SK-N-SH (cell line): ENCODE measurements around the gene MYOG. TPM values are rescaled to one million over a fixed set of nuclear protein-coding genes. Genes with fewer than 3 reads are reported as not detected.

Experiments used
- CTCF ChIA-PET: fragments of 300-600, 350-600 bp; formaldehyde crosslinking; extraction: SDS; loops from one replicate; lab custom pipeline; 2021; lab: Yijun Ruan, JAX
- POLR2A ChIA-PET: fragments of 350-600 bp; sonication (Branson Sonifier 250); formaldehyde crosslinking; extraction: SDS; loops from one replicate; lab custom pipeline; 2020; ENCODE audit warnings: antibody characterized with exemption, inconsistent platforms; lab: Yijun Ruan, JAX
- DNase-seq: peaks from one replicate; pipeline ENCODE4 v3.0.0; 2012
- H2AFZ ChIP-seq: fragments of 200-600 bp; sonication (generic); 2 replicates; pipeline ENCODE4 v1.8.1; 2016; ENCODE audit warnings: antibody characterized with exemption, mild to moderate bottlenecking, low read depth
- H3F3A ChIP-seq: fragments of 200-600 bp; sonication (generic); replicated peaks from 2 replicates; pipeline ENCODE3; 2016; ENCODE audit warnings: antibody characterized with exemption, mild to moderate bottlenecking; ENCODE audit not compliant: insufficient read depth
- H3K27ac ChIP-seq, 2 experiments: fragments of 200-500 bp in 1 of 2; fragments of 200-600 bp in 1 of 2; sonication (Bioruptor generic) in 1 of 2; sonication (generic), shearing (Covaris generic) in 1 of 2; 2 replicates each; pipeline versions ENCODE4 v1.5.1 to v1.6.1; 2014 to 2016; ENCODE audit warnings: low read depth in 2 of 2, inconsistent platforms in 1 of 2, low read length in 1 of 2, mild to moderate bottlenecking in 1 of 2, mixed read lengths in 1 of 2
- H3K27me3 ChIP-seq: fragments of 200-600 bp; sonication (generic), shearing (Covaris generic); 2 replicates; pipeline ENCODE4 v1.6.1; 2016; ENCODE audit warnings: mixed run types; ENCODE audit not compliant: insufficient read depth
- H3K36me3 ChIP-seq, 2 experiments: fragments of 200-500 bp in 1 of 2; fragments of 200-600 bp in 1 of 2; sonication (Bioruptor generic) in 1 of 2; sonication (generic) in 1 of 2; replicated peaks in 1 of 2; 2 replicates each; pipeline versions ENCODE3 to v1.5.1; 2014 to 2016; ENCODE audit warnings: low read length in 1 of 2, mild to moderate bottlenecking in 1 of 2; ENCODE audit not compliant: insufficient read depth in 2 of 2, control insufficient read depth in 1 of 2
- H3K4me1 ChIP-seq, 2 experiments: fragments of 200-500 bp in 1 of 2; fragments of 200-600 bp in 1 of 2; sonication (Bioruptor generic) in 1 of 2; sonication (generic), shearing (Covaris generic) in 1 of 2; 2 replicates each; pipeline versions ENCODE4 v1.5.1 to v1.6.1; 2014 to 2016; ENCODE audit warnings: low read depth in 1 of 2, low read length in 1 of 2, mixed run types in 1 of 2; ENCODE audit not compliant: insufficient read depth in 2 of 2, control insufficient read depth in 1 of 2
- H3K4me2 ChIP-seq: fragments of 200-600 bp; sonication (generic), shearing (Covaris generic); 2 replicates; pipeline ENCODE4 v1.6.1; 2017; ENCODE audit warnings: mixed run types
- H3K4me3 ChIP-seq, 2 experiments: fragments of 200-500 bp in 1 of 2; fragments of 200-600 bp in 1 of 2; sonication (Bioruptor generic) in 1 of 2; sonication (generic), shearing (Covaris generic) in 1 of 2; 2 replicates each; pipeline versions ENCODE4 v1.5.1 to v1.8.1; 2014 to 2016; ENCODE audit warnings: low read depth in 2 of 2, inconsistent platforms in 1 of 2, low read length in 1 of 2, mild to moderate bottlenecking in 1 of 2, mixed read lengths in 1 of 2, moderate library complexity in 1 of 2
- H3K79me2 ChIP-seq: fragments of 200-600 bp; sonication (generic); 2 replicates; pipeline ENCODE4 v1.8.1; 2017; ENCODE audit warnings: mild to moderate bottlenecking; ENCODE audit not compliant: insufficient read depth
- H3K9ac ChIP-seq: fragments of 200-600 bp; sonication (generic); 2 replicates; pipeline ENCODE4 v1.6.1; 2017; ENCODE audit warnings: mixed run types
- H3K9me2 ChIP-seq: fragments of 200-600 bp; sonication (generic); 2 replicates; pipeline ENCODE4 v1.6.1; 2017; ENCODE audit warnings: mixed run types
- H3K9me3 ChIP-seq: fragments of 200-600 bp; sonication (generic); 2 replicates; pipeline ENCODE4 v1.6.1; 2017; ENCODE audit warnings: mixed run types, mild to moderate bottlenecking, moderate library complexity
- H4K20me1 ChIP-seq: fragments of 200-600 bp; sonication (generic); 2 replicates; pipeline ENCODE4 v1.6.1; 2017; ENCODE audit warnings: mild to moderate bottlenecking, mixed run types; ENCODE audit not compliant: insufficient read depth
- CHD2 ChIP-seq: fragments of 150-350 bp; IDR thresholded peaks from 2 replicates; pipeline ENCODE4 v1.6.1; 2018; ENCODE audit warnings: low read length; ENCODE audit not compliant: partially characterized antibody
- EZH2phosphoT487 ChIP-seq: fragments of 200-600 bp; sonication (generic); IDR thresholded peaks from 2 replicates; pipeline ENCODE4 v1.6.1; 2017; ENCODE audit warnings: low read depth, mixed run types, mild to moderate bottlenecking, antibody characterized with exemption, moderate library complexity, borderline replicate concordance
- FOSL2 ChIP-seq: IDR thresholded peaks from 2 replicates; pipeline ENCODE4 v1.4.0; 2012; ENCODE audit warnings: low read depth, mild to moderate bottlenecking, moderate library complexity, borderline replicate concordance
- FOXJ3 ChIP-seq: sonication (generic); formaldehyde crosslinking; IDR thresholded peaks from 2 replicates; pipeline ENCODE4 v1.5.1; 2020; ENCODE audit warnings: mild to moderate bottlenecking, missing genetic modification reagents
- FOXM1 ChIP-seq: IDR thresholded peaks from 2 replicates; pipeline ENCODE4 v1.4.0; 2012; ENCODE audit warnings: low read depth, mild to moderate bottlenecking
- GATA2 ChIP-seq: sonication (generic); formaldehyde crosslinking; IDR thresholded peaks from 2 replicates; pipeline ENCODE4 v1.5.0; 2020; ENCODE audit warnings: mild to moderate bottlenecking, missing genetic modification reagents
- JUND ChIP-seq: IDR thresholded peaks from 2 replicates; pipeline ENCODE4 v1.4.0; 2012
- MEF2A ChIP-seq: IDR thresholded peaks from 2 replicates; pipeline ENCODE4 v1.4.0; 2012; ENCODE audit warnings: low read depth, borderline replicate concordance
- MXI1 ChIP-seq: IDR thresholded peaks from 2 replicates; pipeline ENCODE4 v1.6.1; 2012; ENCODE audit warnings: mild to moderate bottlenecking, low read depth, low read length, improper control_type of control experiment
- NFIC ChIP-seq: IDR thresholded peaks from 2 replicates; pipeline ENCODE4 v1.4.0; 2012; ENCODE audit warnings: borderline replicate concordance
- POLR2AphosphoS5 ChIP-seq: IDR thresholded peaks from 2 replicates; pipeline ENCODE4 v1.6.1; 2012; ENCODE audit warnings: low read depth, low read length
- RXRA ChIP-seq: IDR thresholded peaks from 2 replicates; pipeline ENCODE4 v1.4.0; 2012; ENCODE audit warnings: low read depth, mild to moderate bottlenecking, borderline replicate concordance
- SIN3A ChIP-seq: IDR thresholded peaks from 2 replicates; pipeline ENCODE4 v1.6.1; 2012; ENCODE audit warnings: low read depth, mild to moderate bottlenecking, low read length, moderate library complexity, borderline replicate concordance
- TCF12 ChIP-seq: IDR thresholded peaks from 2 replicates; pipeline ENCODE4 v1.4.0; 2012
- TEAD4 ChIP-seq: IDR thresholded peaks from 2 replicates; pipeline ENCODE4 v1.4.0; 2012; ENCODE audit warnings: mild to moderate bottlenecking, borderline replicate concordance; ENCODE audit not compliant: insufficient read depth
- YY1 ChIP-seq: IDR thresholded peaks from 2 replicates; pipeline ENCODE4 v1.4.0; 2012; ENCODE audit warnings: low read depth, mild to moderate bottlenecking
- WGBS: methylation state at CpG from one replicate; pipeline ENCODE4 v1.1.6; 2017; ENCODE audit warnings: low lambda C conversion rate; 5-methylcytosine and 5-hydroxymethylcytosine counted together
- polyA plus RNA-seq, 3 experiments: library from polyadenylated mRNA; depleted of rRNA; stranded (reverse); fragments of >200 nt; gene quantifications; 2 replicates each; pipeline ENCODE4 v1.2.3, GENCODE V29; 2012
- TF ChIP-seq, protein P1 (sequence below): fragments of 150-350 bp; IDR thresholded peaks from 2 replicates; pipeline ENCODE4 v1.6.1; 2016; ENCODE audit warnings: mild to moderate bottlenecking, low read depth, low read length
- TF ChIP-seq, protein P2 (sequence below): fragments of 200-600 bp; sonication (generic); IDR thresholded peaks from 2 replicates; pipeline ENCODE4 v1.6.1; 2017; ENCODE audit warnings: antibody characterized with exemption, mild to moderate bottlenecking, moderate library complexity
- TF ChIP-seq, protein P3 (sequence below): IDR thresholded peaks from 2 replicates; pipeline ENCODE4 v1.4.0; 2012; ENCODE audit warnings: low read depth, borderline replicate concordance
- TF ChIP-seq, protein P4 (sequence below): IDR thresholded peaks from 2 replicates; pipeline ENCODE4 v1.4.0; 2012; ENCODE audit warnings: low read depth, borderline replicate concordance
- TF ChIP-seq, protein P5 (sequence below): IDR thresholded peaks from 2 replicates; pipeline ENCODE4 v1.6.1; 2012; ENCODE audit warnings: mild to moderate bottlenecking, low read depth, low read length, moderate library complexity

The MYOG gene
- polyA plus RNA-seq, 1 of the 3 experiments (the other 2 are of a cell fraction) = not detected

DNA sequence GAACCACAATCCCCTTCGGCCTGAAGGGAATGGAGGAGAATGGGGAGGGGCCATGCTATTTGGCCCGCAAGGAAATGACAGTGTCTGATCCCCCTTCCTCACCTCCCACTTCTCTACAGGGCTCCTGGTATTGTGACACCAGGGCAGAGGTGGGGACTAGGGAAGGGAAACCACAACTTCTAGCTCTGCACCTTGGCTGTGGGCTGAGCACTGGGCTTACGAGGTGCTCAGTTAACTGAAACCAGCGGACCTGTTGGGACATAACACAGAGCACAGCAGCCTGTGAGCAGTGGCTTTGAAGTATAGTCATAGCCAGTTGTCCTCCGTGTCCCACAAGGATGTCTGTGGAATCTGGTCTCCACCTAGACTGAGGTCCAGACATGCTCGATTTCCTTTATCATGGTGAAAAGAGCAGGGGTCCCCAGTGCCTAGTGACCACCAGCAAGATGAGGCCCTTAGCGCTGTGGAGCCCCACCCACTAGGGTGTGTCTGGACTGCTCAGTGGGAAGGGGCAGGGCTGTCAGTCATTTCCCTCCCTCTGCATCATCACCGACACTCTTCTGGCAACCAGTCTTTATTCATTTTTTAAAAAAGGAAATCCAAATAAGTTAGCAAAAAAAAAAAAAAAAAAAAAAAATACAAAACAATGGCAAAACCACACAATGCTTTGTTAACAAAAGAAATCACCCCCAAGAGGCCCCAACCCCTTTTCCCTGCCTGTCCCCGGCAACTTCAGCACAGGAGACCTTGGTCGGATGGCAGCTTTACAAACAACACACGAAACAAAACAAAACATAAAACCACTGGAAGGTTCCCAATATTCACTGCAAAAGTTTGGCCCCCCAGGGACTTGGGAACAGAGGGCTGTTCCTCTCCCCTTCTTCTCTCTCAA is 3.0 kb downstream of the MYOG start (continued):
- TF ChIP-seq, protein P1, sequence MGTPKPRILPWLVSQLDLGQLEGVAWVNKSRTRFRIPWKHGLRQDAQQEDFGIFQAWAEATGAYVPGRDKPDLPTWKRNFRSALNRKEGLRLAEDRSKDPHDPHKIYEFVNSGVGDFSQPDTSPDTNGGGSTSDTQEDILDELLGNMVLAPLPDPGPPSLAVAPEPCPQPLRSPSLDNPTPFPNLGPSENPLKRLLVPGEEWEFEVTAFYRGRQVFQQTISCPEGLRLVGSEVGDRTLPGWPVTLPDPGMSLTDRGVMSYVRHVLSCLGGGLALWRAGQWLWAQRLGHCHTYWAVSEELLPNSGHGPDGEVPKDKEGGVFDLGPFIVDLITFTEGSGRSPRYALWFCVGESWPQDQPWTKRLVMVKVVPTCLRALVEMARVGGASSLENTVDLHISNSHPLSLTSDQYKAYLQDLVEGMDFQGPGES = no peak
- TF ChIP-seq NFIC (no peak), YY1 (no peak), SIN3A (no peak), MXI1 (no peak), POLR2AphosphoS5 (no peak), TCF12 (no peak), JUND (no peak), CHD2 (no peak), FOSL2 (no peak)
- TF ChIP-seq, all 33 proteins: peak for 0

DNA sequence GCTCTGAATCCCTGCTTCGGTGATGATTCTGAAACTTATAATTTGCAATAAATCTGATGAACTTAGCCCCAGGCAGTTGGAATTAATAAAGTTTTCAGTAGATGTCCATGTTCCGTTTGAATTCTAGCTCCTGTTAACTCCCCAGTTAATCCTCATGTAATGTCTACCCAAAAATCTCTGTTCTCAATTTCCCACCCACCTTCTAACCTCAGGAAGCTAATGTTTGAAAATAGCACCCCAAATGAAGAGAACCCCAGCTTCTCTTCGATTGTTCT is 3.6 kb downstream of the MYOG start:
- 59% methylated on average over 3 of the region's 3 CpGs for WGBS
- Histone ChIP-seq H3F3A (no peaks in the 10 kb centered on the region), H3K9me3 (no peaks in the 10 kb centered on the region), H3K27me3 (no peaks in the 10 kb centered on the region), H2AFZ (no peak overlapping the region), H3K79me2 (no peaks in the 10 kb centered on the region), H3K4me3 (no peak overlapping the region), H3K4me1 (no peaks in the 10 kb centered on the region; a peak in 1 of 4 replicates), H3K27ac (no peak overlapping the region), H3K9me2 (no peaks in the 10 kb centered on the region), H4K20me1 (no peaks in the 10 kb centered on the region), H3K9ac (no peak overlapping the region), H3K36me3 (no peaks in the 10 kb centered on the region), H3K4me2 (no peak overlapping the region)
- no peak for DNase-seq
- ChIA-PET CTCF (interaction anchor here (1.0 to 3.5 kb wide), 5 partner anchors 27 to 133 kb away, joined by 3 to 18 read pairs (median 4); no protein-coding TSS in a partner anchor), POLR2A (no interaction called here)
- TF ChIP-seq FOXM1 = no peak
- no peak for TF ChIP-seq TEAD4
- no peak for TF ChIP-seq FOXJ3 (CRISPR knock-in tag)
- no peak for TF ChIP-seq MEF2A
- TF ChIP-seq EZH2phosphoT487 = no peak
- TF ChIP-seq, protein P2, sequence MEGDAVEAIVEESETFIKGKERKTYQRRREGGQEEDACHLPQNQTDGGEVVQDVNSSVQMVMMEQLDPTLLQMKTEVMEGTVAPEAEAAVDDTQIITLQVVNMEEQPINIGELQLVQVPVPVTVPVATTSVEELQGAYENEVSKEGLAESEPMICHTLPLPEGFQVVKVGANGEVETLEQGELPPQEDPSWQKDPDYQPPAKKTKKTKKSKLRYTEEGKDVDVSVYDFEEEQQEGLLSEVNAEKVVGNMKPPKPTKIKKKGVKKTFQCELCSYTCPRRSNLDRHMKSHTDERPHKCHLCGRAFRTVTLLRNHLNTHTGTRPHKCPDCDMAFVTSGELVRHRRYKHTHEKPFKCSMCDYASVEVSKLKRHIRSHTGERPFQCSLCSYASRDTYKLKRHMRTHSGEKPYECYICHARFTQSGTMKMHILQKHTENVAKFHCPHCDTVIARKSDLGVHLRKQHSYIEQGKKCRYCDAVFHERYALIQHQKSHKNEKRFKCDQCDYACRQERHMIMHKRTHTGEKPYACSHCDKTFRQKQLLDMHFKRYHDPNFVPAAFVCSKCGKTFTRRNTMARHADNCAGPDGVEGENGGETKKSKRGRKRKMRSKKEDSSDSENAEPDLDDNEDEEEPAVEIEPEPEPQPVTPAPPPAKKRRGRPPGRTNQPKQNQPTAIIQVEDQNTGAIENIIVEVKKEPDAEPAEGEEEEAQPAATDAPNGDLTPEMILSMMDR = no peak
- TF ChIP-seq GATA2 (CRISPR knock-in tag) = no peak
- TF ChIP-seq, protein P3, sequence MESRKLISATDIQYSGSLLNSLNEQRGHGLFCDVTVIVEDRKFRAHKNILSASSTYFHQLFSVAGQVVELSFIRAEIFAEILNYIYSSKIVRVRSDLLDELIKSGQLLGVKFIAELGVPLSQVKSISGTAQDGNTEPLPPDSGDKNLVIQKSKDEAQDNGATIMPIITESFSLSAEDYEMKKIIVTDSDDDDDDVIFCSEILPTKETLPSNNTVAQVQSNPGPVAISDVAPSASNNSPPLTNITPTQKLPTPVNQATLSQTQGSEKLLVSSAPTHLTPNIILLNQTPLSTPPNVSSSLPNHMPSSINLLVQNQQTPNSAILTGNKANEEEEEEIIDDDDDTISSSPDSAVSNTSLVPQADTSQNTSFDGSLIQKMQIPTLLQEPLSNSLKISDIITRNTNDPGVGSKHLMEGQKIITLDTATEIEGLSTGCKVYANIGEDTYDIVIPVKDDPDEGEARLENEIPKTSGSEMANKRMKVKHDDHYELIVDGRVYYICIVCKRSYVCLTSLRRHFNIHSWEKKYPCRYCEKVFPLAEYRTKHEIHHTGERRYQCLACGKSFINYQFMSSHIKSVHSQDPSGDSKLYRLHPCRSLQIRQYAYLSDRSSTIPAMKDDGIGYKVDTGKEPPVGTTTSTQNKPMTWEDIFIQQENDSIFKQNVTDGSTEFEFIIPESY = no peak
- TF ChIP-seq, protein P4, sequence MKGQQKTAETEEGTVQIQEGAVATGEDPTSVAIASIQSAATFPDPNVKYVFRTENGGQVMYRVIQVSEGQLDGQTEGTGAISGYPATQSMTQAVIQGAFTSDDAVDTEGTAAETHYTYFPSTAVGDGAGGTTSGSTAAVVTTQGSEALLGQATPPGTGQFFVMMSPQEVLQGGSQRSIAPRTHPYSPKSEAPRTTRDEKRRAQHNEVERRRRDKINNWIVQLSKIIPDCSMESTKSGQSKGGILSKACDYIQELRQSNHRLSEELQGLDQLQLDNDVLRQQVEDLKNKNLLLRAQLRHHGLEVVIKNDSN = no peak
- no peak for TF ChIP-seq RXRA
- TF ChIP-seq, protein P1 = no peak
- TF ChIP-seq, protein P5, sequence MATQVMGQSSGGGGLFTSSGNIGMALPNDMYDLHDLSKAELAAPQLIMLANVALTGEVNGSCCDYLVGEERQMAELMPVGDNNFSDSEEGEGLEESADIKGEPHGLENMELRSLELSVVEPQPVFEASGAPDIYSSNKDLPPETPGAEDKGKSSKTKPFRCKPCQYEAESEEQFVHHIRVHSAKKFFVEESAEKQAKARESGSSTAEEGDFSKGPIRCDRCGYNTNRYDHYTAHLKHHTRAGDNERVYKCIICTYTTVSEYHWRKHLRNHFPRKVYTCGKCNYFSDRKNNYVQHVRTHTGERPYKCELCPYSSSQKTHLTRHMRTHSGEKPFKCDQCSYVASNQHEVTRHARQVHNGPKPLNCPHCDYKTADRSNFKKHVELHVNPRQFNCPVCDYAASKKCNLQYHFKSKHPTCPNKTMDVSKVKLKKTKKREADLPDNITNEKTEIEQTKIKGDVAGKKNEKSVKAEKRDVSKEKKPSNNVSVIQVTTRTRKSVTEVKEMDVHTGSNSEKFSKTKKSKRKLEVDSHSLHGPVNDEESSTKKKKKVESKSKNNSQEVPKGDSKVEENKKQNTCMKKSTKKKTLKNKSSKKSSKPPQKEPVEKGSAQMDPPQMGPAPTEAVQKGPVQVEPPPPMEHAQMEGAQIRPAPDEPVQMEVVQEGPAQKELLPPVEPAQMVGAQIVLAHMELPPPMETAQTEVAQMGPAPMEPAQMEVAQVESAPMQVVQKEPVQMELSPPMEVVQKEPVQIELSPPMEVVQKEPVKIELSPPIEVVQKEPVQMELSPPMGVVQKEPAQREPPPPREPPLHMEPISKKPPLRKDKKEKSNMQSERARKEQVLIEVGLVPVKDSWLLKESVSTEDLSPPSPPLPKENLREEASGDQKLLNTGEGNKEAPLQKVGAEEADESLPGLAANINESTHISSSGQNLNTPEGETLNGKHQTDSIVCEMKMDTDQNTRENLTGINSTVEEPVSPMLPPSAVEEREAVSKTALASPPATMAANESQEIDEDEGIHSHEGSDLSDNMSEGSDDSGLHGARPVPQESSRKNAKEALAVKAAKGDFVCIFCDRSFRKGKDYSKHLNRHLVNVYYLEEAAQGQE = no peak
